Mesendoderm (in vitro differentiated cells): ENCODE results near the gene NGEF.

Experiments
- DNase-seq: peaks from one replicate; pipeline ENCODE4 v3.0.0; 2013
- H2AK5ac ChIP-seq: 2 replicates; pipeline ENCODE4 v1.6.1; 2013; ENCODE audit warnings: low read length, inconsistent platforms
- H2BK120ac ChIP-seq: 2 replicates; pipeline ENCODE4 v1.6.1; 2013; ENCODE audit warnings: low read depth, mild to moderate bottlenecking, low read length, moderate library complexity, mixed read lengths
- H2BK15ac ChIP-seq: replicated peaks from 2 replicates; pipeline ENCODE4 v1.6.1; 2013; ENCODE audit warnings: low read depth, mild to moderate bottlenecking, moderate library complexity
- H2BK5ac ChIP-seq: 2 replicates; pipeline ENCODE4 v1.6.1; 2013; ENCODE audit warnings: low read length, inconsistent platforms
- H3K18ac ChIP-seq: 2 replicates; pipeline ENCODE4 v1.6.1; 2013; ENCODE audit warnings: mild to moderate bottlenecking, low read length, mixed read lengths
- H3K23ac ChIP-seq: one replicate; pipeline ENCODE4 v1.6.1; 2013; ENCODE audit warnings: low read length
- H3K27ac ChIP-seq: 2 replicates; pipeline ENCODE4 v1.5.1; 2013; ENCODE audit warnings: low read depth, mild to moderate bottlenecking, inconsistent platforms, low read length, moderate library complexity
- H3K27me3 ChIP-seq: 2 replicates; pipeline ENCODE4 v1.6.1; 2013; ENCODE audit warnings: low read length, control low read depth, mild to moderate bottlenecking, inconsistent platforms; ENCODE audit not compliant: insufficient read depth, poor library complexity
- H3K36me3 ChIP-seq: 2 replicates; pipeline ENCODE4 v1.6.1; 2013; ENCODE audit warnings: low read length, inconsistent platforms; ENCODE audit not compliant: control insufficient read depth, insufficient read depth
- H3K4ac ChIP-seq: one replicate; pipeline ENCODE4 v1.6.1; 2013; ENCODE audit warnings: low read depth, mild to moderate bottlenecking, low read length, moderate library complexity
- H3K4me1 ChIP-seq: 2 replicates; pipeline ENCODE4 v1.6.1; 2013; ENCODE audit warnings: low read depth, low read length, inconsistent platforms; ENCODE audit not compliant: control insufficient read depth
- H3K4me2 ChIP-seq: 2 replicates; pipeline ENCODE4 v1.6.1; 2013; ENCODE audit warnings: low read length
- H3K4me3 ChIP-seq: 2 replicates; pipeline ENCODE4 v1.5.1; 2013; ENCODE audit warnings: mild to moderate bottlenecking, low read length
- H3K56ac ChIP-seq: one replicate; pipeline ENCODE4 v1.6.1; 2013; ENCODE audit warnings: low read length
- H3K79me1 ChIP-seq: 2 replicates; pipeline ENCODE4 v1.6.1; 2013; ENCODE audit warnings: low read length, inconsistent platforms
- H3K79me2 ChIP-seq: 2 replicates; pipeline ENCODE4 v1.6.1; 2013; ENCODE audit warnings: mild to moderate bottlenecking, low read length; ENCODE audit not compliant: control insufficient read depth, insufficient read depth
- H3K9ac ChIP-seq: 2 replicates; pipeline ENCODE4 v1.6.1; 2013; ENCODE audit warnings: low read length, inconsistent platforms
- H4K5ac ChIP-seq: one replicate; pipeline ENCODE4 v1.6.1; 2013; ENCODE audit warnings: low read length
- H4K8ac ChIP-seq: one replicate; pipeline ENCODE4 v1.6.1; 2013; ENCODE audit warnings: low read depth, mild to moderate bottlenecking, control low read depth, low read length, moderate library complexity
- WGBS: extraction: QIAGEN DNeasy Blood & Tissue Kit; methylation state at CpG from one replicate; pipeline ENCODE4 v1.1.7; 2013; ENCODE audit warnings: low lambda C conversion rate, missing lambda C conversion rate; ENCODE audit not compliant: insufficient coverage; ENCODE audit errors: extremely low coverage; 5-methylcytosine and 5-hydroxymethylcytosine counted together

The NGEF gene

DNA sequence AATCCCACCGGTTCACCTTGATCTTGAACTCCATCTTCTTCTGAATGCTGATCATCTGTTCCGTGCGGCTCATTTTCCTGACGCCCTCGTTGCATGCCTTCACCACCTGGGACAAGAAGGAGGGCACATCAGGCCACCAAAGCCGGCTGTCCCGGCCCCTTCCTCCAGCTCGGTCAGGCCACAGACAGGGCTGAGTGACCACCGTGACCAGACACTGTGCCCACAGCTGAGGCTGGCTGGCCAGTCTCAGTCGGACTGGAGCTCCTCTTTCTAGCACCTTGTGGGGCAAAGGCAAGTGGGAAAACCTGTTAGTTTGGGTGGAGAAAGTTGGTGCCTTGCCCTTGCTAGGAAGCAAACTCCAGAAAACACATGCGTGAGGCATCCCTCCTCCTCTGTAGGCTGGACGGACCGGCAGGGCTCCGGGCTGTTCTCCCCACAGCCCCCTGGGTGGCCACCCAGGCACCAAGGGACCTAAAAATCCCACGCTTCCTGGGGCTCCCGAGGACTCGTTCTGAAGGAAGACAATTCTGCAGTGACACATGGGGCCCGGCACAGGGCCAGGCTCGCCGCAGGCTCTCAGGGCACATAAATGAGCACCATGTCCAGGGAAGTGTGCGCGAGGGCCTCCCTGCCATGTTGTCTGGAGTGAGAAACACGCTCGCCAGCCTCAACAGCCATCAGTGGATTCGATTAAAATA, 127.6 kb downstream of the NGEF start:
- no peaks in the 10 kb centered on the region for H3K36me3 ChIP-seq
- no peak overlapping the region for H3K4ac ChIP-seq
- no peak overlapping the region for H3K18ac ChIP-seq
- H3K79me1 ChIP-seq = no peaks in the 10 kb centered on the region
- WGBS = no CpG with 5 or more reads among the region's 25 CpGs
- DNase-seq = no peak
- H3K4me1 ChIP-seq = no peaks in the 10 kb centered on the region
- H2BK120ac ChIP-seq = no peak overlapping the region
- no peak overlapping the region for H2BK5ac ChIP-seq
- H3K27ac ChIP-seq = no peak overlapping the region
- no peak overlapping the region for H3K9ac ChIP-seq
- H4K5ac ChIP-seq = no peak overlapping the region
- H3K4me2 ChIP-seq = no peak overlapping the region
- no peaks in the 10 kb centered on the region for H3K27me3 ChIP-seq
- H2BK15ac ChIP-seq = no peak overlapping the region
- H3K23ac ChIP-seq = no peak overlapping the region
- H4K8ac ChIP-seq = no peak overlapping the region
- no peak overlapping the region for H2AK5ac ChIP-seq
- H3K4me3 ChIP-seq = no peak overlapping the region
- no peaks in the 10 kb centered on the region for H3K79me2 ChIP-seq
- H3K56ac ChIP-seq = no peak overlapping the region

- no peak overlapping the region for H2BK5ac ChIP-seq
- no peak overlapping the region for H3K27ac ChIP-seq
- WGBS = no CpG with 5 or more reads among the region's 27 CpGs
- no peak overlapping the region for H3K23ac ChIP-seq
- H3K18ac ChIP-seq = no peak overlapping the region
- H3K79me2 ChIP-seq = no peaks in the 10 kb centered on the region
- H3K79me1 ChIP-seq = no peaks in the 10 kb centered on the region
- H4K8ac ChIP-seq = no peak overlapping the region
- no peak overlapping the region for H3K4ac ChIP-seq
- DNase-seq = no peak
- no peak overlapping the region for H2BK15ac ChIP-seq
- H3K27me3 ChIP-seq = no peaks in the 10 kb centered on the region
- no peak overlapping the region for H3K4me2 ChIP-seq
- no peak overlapping the region for H2BK120ac ChIP-seq
- no peak overlapping the region for H2AK5ac ChIP-seq
- no peak overlapping the region for H3K4me3 ChIP-seq
- no peaks in the 10 kb centered on the region for H3K36me3 ChIP-seq
- no peak overlapping the region for H3K9ac ChIP-seq
- H4K5ac ChIP-seq = no peak overlapping the region
- H3K4me1 ChIP-seq = no peaks in the 10 kb centered on the region
- H3K56ac ChIP-seq = no peak overlapping the region
These were observed 128.3 kb downstream of the NGEF start for GRCh38 chr2:232884549-232885263.

DNA sequence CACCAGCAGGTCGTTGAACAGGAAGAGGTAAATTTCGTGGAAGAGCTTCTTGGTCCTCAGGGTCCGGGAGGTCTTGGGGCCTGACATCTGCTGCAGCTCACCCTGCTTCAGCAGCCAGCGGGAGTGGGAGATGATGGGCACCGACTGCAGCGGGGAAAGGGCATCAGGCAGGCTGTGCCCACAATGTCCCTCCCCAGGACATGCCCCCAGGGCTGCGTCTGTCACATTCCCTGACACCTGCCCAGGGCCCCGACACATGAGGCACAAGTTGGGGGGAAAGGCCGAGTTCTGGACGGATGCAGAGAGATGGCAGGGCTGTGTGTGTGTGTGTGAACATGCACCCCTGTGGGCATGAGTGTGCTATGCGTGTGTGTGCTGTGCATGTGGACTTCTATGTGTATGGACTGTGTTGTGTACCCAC, 129.0 kb downstream of the NGEF start:
- no peak overlapping the region for H2AK5ac ChIP-seq
- no peak overlapping the region for H3K4ac ChIP-seq
- H3K18ac ChIP-seq = no peak overlapping the region
- H3K79me1 ChIP-seq = no peaks in the 10 kb centered on the region
- no peak overlapping the region for H3K9ac ChIP-seq
- no CpG with 5 or more reads among the region's 11 CpGs for WGBS
- H4K5ac ChIP-seq = no peak overlapping the region
- H3K4me2 ChIP-seq = no peak overlapping the region
- no peak overlapping the region for H3K27ac ChIP-seq
- no peaks in the 10 kb centered on the region for H3K36me3 ChIP-seq
- H4K8ac ChIP-seq = no peak overlapping the region
- no peaks in the 10 kb centered on the region for H3K4me1 ChIP-seq
- no peak overlapping the region for H3K56ac ChIP-seq
- no peak overlapping the region for H2BK5ac ChIP-seq
- DNase-seq = no peak
- no peak overlapping the region for H3K23ac ChIP-seq
- H2BK15ac ChIP-seq = no peak overlapping the region
- no peaks in the 10 kb centered on the region for H3K79me2 ChIP-seq
- no peak overlapping the region for H3K4me3 ChIP-seq
- H2BK120ac ChIP-seq = no peak overlapping the region
- H3K27me3 ChIP-seq = no peaks in the 10 kb centered on the region

GRCh38 chr2:232883116-232883721, 129.8 kb downstream of the NGEF start:
- no peaks in the 10 kb centered on the region for H3K4me1 ChIP-seq
- H3K36me3 ChIP-seq = no peaks in the 10 kb centered on the region
- H4K8ac ChIP-seq = no peak overlapping the region
- H3K4ac ChIP-seq = no peak overlapping the region
- no peak overlapping the region for H3K4me3 ChIP-seq
- no peak overlapping the region for H3K9ac ChIP-seq
- no peaks in the 10 kb centered on the region for H3K27me3 ChIP-seq
- H2BK120ac ChIP-seq = no peak overlapping the region
- H2BK15ac ChIP-seq = no peak overlapping the region
- H3K18ac ChIP-seq = no peak overlapping the region
- H2BK5ac ChIP-seq = no peak overlapping the region
- no peak overlapping the region for H3K56ac ChIP-seq
- no peak for DNase-seq
- no peak overlapping the region for H3K4me2 ChIP-seq
- H3K79me2 ChIP-seq = no peaks in the 10 kb centered on the region
- no peak overlapping the region for H2AK5ac ChIP-seq
- no peak overlapping the region for H4K5ac ChIP-seq
- H3K27ac ChIP-seq = no peak overlapping the region
- H3K79me1 ChIP-seq = no peaks in the 10 kb centered on the region
- WGBS = no CpG with 5 or more reads among the region's 29 CpGs
- H3K23ac ChIP-seq = no peak overlapping the region

- no peak overlapping the region for H3K4me2 ChIP-seq
- WGBS = no CpG with 5 or more reads among the region's 20 CpGs
- H2AK5ac ChIP-seq = no peak overlapping the region
These were observed 130.4 kb downstream of the NGEF start for GRCh38 chr2:232882505-232883115.

More at GRCh38 chr2:232882505-232883115, 130.4 kb downstream of the NGEF start:
- Histone ChIP-seq H3K56ac (no peak overlapping the region), H3K79me1 (no peaks in the 10 kb centered on the region), H3K9ac (no peak overlapping the region), H2BK15ac (no peak overlapping the region), H3K27ac (no peak overlapping the region), H3K4me3 (no peak overlapping the region), H4K5ac (no peak overlapping the region), H4K8ac (no peak overlapping the region), H3K4me1 (no peaks in the 10 kb centered on the region), H3K79me2 (no peaks in the 10 kb centered on the region), H3K27me3 (no peaks in the 10 kb centered on the region), H2BK5ac (no peak overlapping the region), H3K23ac (no peak overlapping the region), H3K36me3 (no peaks in the 10 kb centered on the region), H3K4ac (no peak overlapping the region), H2BK120ac (no peak overlapping the region), H3K18ac (no peak overlapping the region)
- no peak for DNase-seq
